Coronary artery (tissue), 2 donors: ENCODE results near the gene IGDCC3.
A peak's percentile ranks its signal among the peaks of the same experiment; 100 is the strongest.

Source experiments
- DNase-seq: peaks from one replicate; pipeline ENCODE4 v3.0.0-alpha.2; 2017; ENCODE audit warnings: low spot score
- H3K27ac ChIP-seq, 2 donors: fragments of 200-600 bp; sonication (generic); one replicate each; pipeline ENCODE4 v1.5.1; 2016 to 2019
- H3K4me3 ChIP-seq: fragments of 200-600 bp; sonication (generic); 2 replicates; pipeline ENCODE4 v1.5.1; 2016; ENCODE audit warnings: mild to moderate bottlenecking, moderate library complexity
- TF ChIP-seq, protein P1 (sequence below): fragments of 200-600 bp; sonication (generic); IDR thresholded peaks from one replicate; pipeline ENCODE4 v1.5.1; 2019; ENCODE audit warnings: antibody characterized with exemption

IGDCC3 gene

DNA sequence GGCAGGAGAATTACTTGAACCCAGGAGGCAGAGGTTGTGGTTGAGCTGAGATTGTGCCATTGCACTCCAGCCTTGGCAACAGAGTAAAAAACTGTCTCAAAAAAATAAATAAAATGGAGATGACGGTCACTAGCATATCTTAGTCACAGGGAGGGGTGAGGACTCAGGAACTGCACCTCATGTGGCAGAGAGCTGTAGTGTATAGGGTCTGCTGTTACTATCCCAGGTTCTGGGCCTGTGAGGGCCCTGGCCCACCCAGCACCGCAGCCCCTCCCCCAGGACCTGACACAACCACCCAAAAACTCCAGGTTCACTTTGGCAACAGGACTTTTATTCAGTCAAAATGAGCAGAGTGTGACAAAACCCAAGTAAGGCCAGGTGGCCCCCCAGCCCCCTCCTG lies 51.0 kb downstream of the IGDCC3 start:
- Histone ChIP-seq H3K4me3 (no peak overlapping the region), H3K27ac (no peak overlapping the region)
- TF ChIP-seq, protein P1, sequence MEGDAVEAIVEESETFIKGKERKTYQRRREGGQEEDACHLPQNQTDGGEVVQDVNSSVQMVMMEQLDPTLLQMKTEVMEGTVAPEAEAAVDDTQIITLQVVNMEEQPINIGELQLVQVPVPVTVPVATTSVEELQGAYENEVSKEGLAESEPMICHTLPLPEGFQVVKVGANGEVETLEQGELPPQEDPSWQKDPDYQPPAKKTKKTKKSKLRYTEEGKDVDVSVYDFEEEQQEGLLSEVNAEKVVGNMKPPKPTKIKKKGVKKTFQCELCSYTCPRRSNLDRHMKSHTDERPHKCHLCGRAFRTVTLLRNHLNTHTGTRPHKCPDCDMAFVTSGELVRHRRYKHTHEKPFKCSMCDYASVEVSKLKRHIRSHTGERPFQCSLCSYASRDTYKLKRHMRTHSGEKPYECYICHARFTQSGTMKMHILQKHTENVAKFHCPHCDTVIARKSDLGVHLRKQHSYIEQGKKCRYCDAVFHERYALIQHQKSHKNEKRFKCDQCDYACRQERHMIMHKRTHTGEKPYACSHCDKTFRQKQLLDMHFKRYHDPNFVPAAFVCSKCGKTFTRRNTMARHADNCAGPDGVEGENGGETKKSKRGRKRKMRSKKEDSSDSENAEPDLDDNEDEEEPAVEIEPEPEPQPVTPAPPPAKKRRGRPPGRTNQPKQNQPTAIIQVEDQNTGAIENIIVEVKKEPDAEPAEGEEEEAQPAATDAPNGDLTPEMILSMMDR = no peak
- DNase-seq = no peak

GRCh38 chr15:65326117-65326526 lies 51.7 kb downstream of the IGDCC3 start:
- DNase-seq = no peak
- Histone ChIP-seq H3K4me3 (no peak overlapping the region), H3K27ac (no peak overlapping the region)
- TF ChIP-seq, protein P1 = no peak

DNA sequence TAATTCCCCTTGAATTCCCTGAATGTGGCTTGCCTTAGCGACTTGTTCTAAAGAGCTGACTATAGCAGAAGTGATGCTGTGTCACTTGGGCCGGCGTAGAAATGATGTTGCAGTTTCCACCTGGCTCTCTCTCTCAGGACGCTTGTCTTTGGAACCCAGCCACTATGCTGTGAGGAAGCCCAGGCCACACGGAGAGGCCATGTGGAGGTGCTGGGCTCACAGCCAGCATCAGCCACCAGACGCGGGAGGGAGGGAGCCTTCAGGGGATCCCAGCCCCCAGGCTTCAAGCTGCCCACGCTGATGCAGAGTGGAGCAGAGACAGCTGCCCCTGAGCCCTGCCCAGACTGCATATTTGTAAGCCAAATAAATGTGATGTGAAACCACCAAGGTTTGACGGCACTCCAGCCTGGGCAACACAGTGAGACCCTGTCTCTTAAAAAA lies 54.7 kb downstream of the IGDCC3 start:
- TF ChIP-seq, protein P1 = no peak
- Histone ChIP-seq H3K4me3 (no peak overlapping the region), H3K27ac (no peak overlapping the region)
- DNase-seq = no peak

- no peak overlapping the region for H3K27ac ChIP-seq
- no peak for DNase-seq
- H3K4me3 ChIP-seq = no peak overlapping the region
- TF ChIP-seq, protein P1 = peak; percentile 82
Measured at GRCh38 chr15:65318870-65319356, 58.9 kb downstream of the IGDCC3 start.

DNA sequence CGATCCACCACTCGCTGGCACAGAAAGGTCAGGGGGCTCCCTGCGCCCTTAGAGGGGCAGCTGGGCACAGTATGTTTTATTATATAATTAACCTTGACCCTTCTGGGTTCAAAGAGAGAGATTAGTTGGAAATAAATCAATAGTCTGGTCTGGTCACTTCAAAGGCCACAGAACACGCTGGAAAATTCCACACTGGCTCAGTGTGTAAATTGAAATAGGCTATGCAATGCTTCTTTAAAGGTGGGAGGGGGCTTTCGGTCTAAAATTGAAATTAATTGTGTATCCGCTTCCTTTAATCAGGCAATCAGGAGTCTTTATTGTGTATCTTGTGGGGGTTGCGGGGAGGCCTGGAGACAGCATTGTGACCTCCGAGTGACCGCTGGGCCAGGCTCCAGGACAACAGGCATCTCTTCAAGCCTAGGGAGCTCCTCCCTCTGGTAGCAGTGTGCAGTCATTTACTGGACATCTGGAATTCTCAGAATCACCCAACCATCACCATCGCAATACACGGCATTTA lies 65.3 kb downstream of the IGDCC3 start:
- TF ChIP-seq, protein P1 = no peak
- no peak overlapping the region for H3K4me3 ChIP-seq
- DNase-seq = no peak
- H3K27ac ChIP-seq = no peak overlapping the region

DNA sequence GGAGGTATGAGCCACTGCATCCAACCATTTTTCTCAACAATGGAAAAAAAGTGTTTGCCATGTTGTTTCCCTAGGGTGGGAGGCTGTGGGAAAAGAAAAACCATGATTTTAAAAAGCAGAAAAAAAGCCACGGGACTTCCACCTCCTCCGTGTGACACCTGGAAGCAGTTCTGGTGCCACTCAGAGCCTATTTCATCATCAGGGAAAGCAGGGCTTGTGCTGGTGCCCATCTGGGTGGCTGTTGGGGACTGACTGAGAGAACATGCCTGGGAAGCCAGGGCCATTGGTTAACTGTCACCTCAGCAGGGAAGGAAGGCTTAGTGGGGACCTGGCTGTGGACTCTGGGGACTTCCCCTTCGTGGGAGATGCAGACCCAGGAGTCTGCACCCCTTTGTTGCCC lies 66.0 kb downstream of the IGDCC3 start:
- TF ChIP-seq, protein P1 = no peak
- DNase-seq = no peak
- H3K27ac ChIP-seq = no peak overlapping the region
- H3K4me3 ChIP-seq = no peak overlapping the region

- no peak for DNase-seq
- H3K27ac ChIP-seq = no peak overlapping the region
- no peak overlapping the region for H3K4me3 ChIP-seq
- TF ChIP-seq, protein P1 = no peak
Measured at GRCh38 chr15:65310431-65311137, 67.2 kb downstream of the IGDCC3 start.
